Parathyroid adenoma (tissue), 2 donors: ENCODE data around the gene FTMT.
"Not testable (repeated sequence)": the region's sequence is repeated elsewhere in the genome, so short reads cannot be mapped to it uniquely, and the experiment has no call there.

Experiments used
- H2AFZ ChIP-seq: fragments of 300-600 bp; sonication (generic); one replicate; pipeline ENCODE4 v1.7.0; 2017; ENCODE audit warnings: antibody characterized with exemption, mild to moderate bottlenecking
- H3K27ac ChIP-seq: fragments of 300-600 bp; sonication (generic); one replicate; pipeline ENCODE4 v1.7.0; 2017
- H3K27me3 ChIP-seq: fragments of 300-600 bp; sonication (generic); one replicate; pipeline ENCODE4 v1.7.0; 2017; ENCODE audit warnings: low read length; ENCODE audit not compliant: control insufficient read depth, insufficient read depth
- H3K36me3 ChIP-seq: fragments of 300-600 bp; sonication (generic); one replicate; pipeline ENCODE4 v1.7.0; 2017; ENCODE audit warnings: low read length; ENCODE audit not compliant: control insufficient read depth, insufficient read depth
- H3K4me1 ChIP-seq: fragments of 300-600 bp; sonication (generic); one replicate; pipeline ENCODE4 v1.7.0; 2017; ENCODE audit warnings: control low read depth
- H3K4me2 ChIP-seq: fragments of 300-600 bp; sonication (generic); one replicate; pipeline ENCODE4 v1.7.0; 2017; ENCODE audit warnings: low read length
- H3K4me3 ChIP-seq: fragments of 300-600 bp; sonication (generic); one replicate; pipeline ENCODE4 v1.7.0; 2017; ENCODE audit warnings: low read depth, low read length
- H3K79me2 ChIP-seq: fragments of 300-600 bp; sonication (generic); one replicate; pipeline ENCODE4 v1.7.0; 2017; ENCODE audit warnings: control low read depth
- H3K9ac ChIP-seq: fragments of 300-600 bp; sonication (generic); one replicate; pipeline ENCODE4 v1.7.0; 2017; ENCODE audit warnings: mild to moderate bottlenecking
- H3K9me3 ChIP-seq: fragments of 300-600 bp; sonication (generic); one replicate; pipeline ENCODE4 v1.7.0; 2017; ENCODE audit warnings: low read length; ENCODE audit not compliant: control insufficient read depth
- CTCF ChIP-seq: fragments of 300-600 bp; sonication (generic); IDR thresholded peaks from one replicate; pipeline ENCODE4 v1.7.0; 2017; ENCODE audit warnings: antibody characterized with exemption, mild to moderate bottlenecking
- donor health status: primary hyperparathyroidism.

The FTMT gene

GRCh38 chr5:121851643-121852574, at the start of gene FTMT:
Gene FTMT, plus strand, starts transcription at chr5:121851882. Its CDS starts 82 bp downstream, at chr5:121851964.
- H2AFZ ChIP-seq = no peak within 1 kb of the TSS
- TF ChIP-seq CTCF = no peak

GRCh38 chr5:121805251-121805650, 46.4 kb upstream of the FTMT start:
- H3K27me3 ChIP-seq, H3K4me3 ChIP-seq, H3K4me1 ChIP-seq, H3K79me2 ChIP-seq, H3K27ac ChIP-seq, H2AFZ ChIP-seq, H3K4me2 ChIP-seq, H3K9ac ChIP-seq, H3K36me3 ChIP-seq, H3K9me3 ChIP-seq: not testable (repeated sequence)

More at GRCh38 chr5:121851643-121852574, at the start of gene FTMT:
- no peak within 1 kb of the TSS for H3K4me2 ChIP-seq
- H3K27me3 ChIP-seq = no peaks in the 10 kb centered on the region
- H3K36me3 ChIP-seq = no peaks in the 10 kb centered on the region
- H3K79me2 ChIP-seq = no peaks in the 10 kb centered on the region
- no peak within 1 kb of the TSS for H3K4me3 ChIP-seq
- H3K9me3 ChIP-seq = no peaks in the 10 kb centered on the region
- no peak within 1 kb of the TSS for H3K9ac ChIP-seq
- H3K4me1 ChIP-seq = no peaks in the 10 kb centered on the region
- no peak within 1 kb of the TSS for H3K27ac ChIP-seq

- no peak for TF ChIP-seq CTCF
- no peaks in the 10 kb centered on the region for H3K9me3 ChIP-seq
- H3K79me2 ChIP-seq = no peaks in the 10 kb centered on the region
- H3K4me2 ChIP-seq = no peak overlapping the region
- no peaks in the 10 kb centered on the region for H3K27me3 ChIP-seq
- no peak overlapping the region for H3K27ac ChIP-seq
- no peak overlapping the region for H3K4me3 ChIP-seq
- no peak overlapping the region for H2AFZ ChIP-seq
- no peaks in the 10 kb centered on the region for H3K36me3 ChIP-seq
- H3K9ac ChIP-seq = no peak overlapping the region
- H3K4me1 ChIP-seq = no peaks in the 10 kb centered on the region
Observed at GRCh38 chr5:121805911-121806310, 45.8 kb upstream of the FTMT start.

GRCh38 chr5:121816164-121816563, 35.5 kb upstream of the FTMT start:
- H3K4me2 ChIP-seq = no peak overlapping the region
- H3K27me3 ChIP-seq = no peaks in the 10 kb centered on the region
- no peak for TF ChIP-seq CTCF
- H3K4me3 ChIP-seq = no peak overlapping the region
- no peak overlapping the region for H3K9ac ChIP-seq
- H3K9me3 ChIP-seq = no peaks in the 10 kb centered on the region
- H3K79me2 ChIP-seq = no peaks in the 10 kb centered on the region
- no peaks in the 10 kb centered on the region for H3K36me3 ChIP-seq
- no peaks in the 10 kb centered on the region for H3K4me1 ChIP-seq
- no peak overlapping the region for H2AFZ ChIP-seq
- no peak overlapping the region for H3K27ac ChIP-seq

GRCh38 chr5:121819682-121820261, 31.9 kb upstream of the FTMT start:
- Histone ChIP-seq H3K36me3 (no peaks in the 10 kb centered on the region), H3K9ac (no peak overlapping the region), H3K79me2 (no peaks in the 10 kb centered on the region), H3K9me3 (no peaks in the 10 kb centered on the region), H3K4me3 (no peak overlapping the region), H2AFZ (no peak overlapping the region), H3K4me1 (no peaks in the 10 kb centered on the region), H3K27ac (no peak overlapping the region), H3K4me2 (no peak overlapping the region), H3K27me3 (no peaks in the 10 kb centered on the region)
- TF ChIP-seq CTCF = no peak
